AG04450 (cell line): ENCODE results near the gene RIPK3. TPM values are rescaled to one million over a fixed set of nuclear protein-coding genes. Genes with fewer than 3 reads are reported as not detected.

Experiments used
- CTCF ChIA-PET: fragments of 300-600, 350-600 bp; formaldehyde crosslinking; extraction: SDS; loops from one replicate; lab custom pipeline; 2022; ENCODE audit warnings: antibody characterized with exemption, inconsistent platforms; lab: Charles Lee
- POLR2A ChIA-PET: fragments of 350-600 bp; formaldehyde crosslinking; extraction: SDS; loops from one replicate; lab custom pipeline; 2021; ENCODE audit warnings: antibody characterized with exemption, inconsistent platforms; lab: Yijun Ruan, JAX
- DNase-seq: peaks from one replicate; pipeline ENCODE4 v3.0.0-alpha.2; 2011; ENCODE audit warnings: low read depth, low spot score
- H3K27ac ChIP-seq: one replicate; pipeline ENCODE4 v1.5.1; 2012; ENCODE audit warnings: low read depth, low read length, control low read depth
- H3K27me3 ChIP-seq: one replicate; pipeline ENCODE4 v1.6.0; 2012; ENCODE audit warnings: low read length; ENCODE audit not compliant: control insufficient read depth, insufficient read depth
- H3K4me3 ChIP-seq: 2 replicates; pipeline ENCODE4 v1.5.1; 2011; ENCODE audit warnings: mild to moderate bottlenecking, low read depth, low read length, control low read depth
- H3K9me3 ChIP-seq: 2 replicates; pipeline ENCODE4 v1.5.1; 2012; ENCODE audit warnings: low read length; ENCODE audit not compliant: control insufficient read depth, insufficient read depth
- CTCF ChIP-seq: IDR thresholded peaks from 2 replicates; pipeline ENCODE4 v1.5.1; 2011; ENCODE audit warnings: low read depth, low read length, control low read depth, inconsistent platforms
- polyA plus RNA-seq: library from polyadenylated mRNA; depleted of rRNA; stranded (reverse); fragments of >200 nt; gene quantifications from 2 replicates; pipeline ENCODE4 v1.2.3, GENCODE V29; 2011

The RIPK3 gene
- polyA plus RNA-seq, 1 experiment = not detected

DNA sequence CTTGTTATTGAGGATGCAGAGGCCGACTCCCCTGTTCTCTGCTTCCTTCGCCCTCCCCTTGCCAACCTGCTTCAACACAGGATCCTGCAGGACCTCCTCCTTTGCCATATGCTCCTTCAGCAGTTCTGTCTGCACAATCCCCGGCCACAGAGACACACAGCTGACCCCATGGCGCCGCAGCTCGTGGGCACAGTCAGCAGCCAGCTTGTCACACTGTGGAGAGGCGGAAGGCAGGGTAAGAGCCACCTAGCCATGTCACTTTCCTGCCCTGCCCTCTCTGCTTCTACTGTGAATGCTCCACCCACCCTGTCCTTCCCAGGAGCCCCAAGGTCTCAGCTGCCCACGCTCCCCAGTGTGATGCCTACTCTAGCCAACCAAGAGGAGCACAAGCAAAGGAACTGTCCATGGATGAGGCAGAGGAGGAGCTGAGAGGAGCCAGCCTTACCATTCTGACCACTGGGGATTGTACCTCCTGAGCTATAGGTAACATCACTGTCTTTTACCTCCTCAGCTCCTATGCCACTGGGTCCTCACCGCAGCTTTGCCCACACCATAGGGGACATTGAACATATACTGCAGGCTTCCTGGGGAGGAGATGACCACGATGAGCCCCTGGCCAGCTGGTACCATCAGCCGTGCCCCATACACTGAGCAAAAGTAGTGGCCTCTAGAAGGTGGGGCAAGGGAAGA lies 47.5 kb downstream of the RIPK3 start:
- no peaks in the 10 kb centered on the region for H3K27me3 ChIP-seq
- ChIA-PET POLR2A (interaction anchor here (1.2 kb wide), 1 partner anchor 50 kb away, joined by 3 read pairs; the partner anchor contains the start of gene TINF2), CTCF (interaction anchor here (0.8 to 1.9 kb wide), 5 partner anchors 16 to 139 kb away, joined by 3 to 11 read pairs (median 3); partner anchors contain the start of genes CIDEB and MDP1)
- DNase-seq = no peak
- no peak for TF ChIP-seq CTCF
- no peak overlapping the region for H3K27ac ChIP-seq
- no peak overlapping the region for H3K4me3 ChIP-seq
- no peaks in the 10 kb centered on the region for H3K9me3 ChIP-seq

DNA sequence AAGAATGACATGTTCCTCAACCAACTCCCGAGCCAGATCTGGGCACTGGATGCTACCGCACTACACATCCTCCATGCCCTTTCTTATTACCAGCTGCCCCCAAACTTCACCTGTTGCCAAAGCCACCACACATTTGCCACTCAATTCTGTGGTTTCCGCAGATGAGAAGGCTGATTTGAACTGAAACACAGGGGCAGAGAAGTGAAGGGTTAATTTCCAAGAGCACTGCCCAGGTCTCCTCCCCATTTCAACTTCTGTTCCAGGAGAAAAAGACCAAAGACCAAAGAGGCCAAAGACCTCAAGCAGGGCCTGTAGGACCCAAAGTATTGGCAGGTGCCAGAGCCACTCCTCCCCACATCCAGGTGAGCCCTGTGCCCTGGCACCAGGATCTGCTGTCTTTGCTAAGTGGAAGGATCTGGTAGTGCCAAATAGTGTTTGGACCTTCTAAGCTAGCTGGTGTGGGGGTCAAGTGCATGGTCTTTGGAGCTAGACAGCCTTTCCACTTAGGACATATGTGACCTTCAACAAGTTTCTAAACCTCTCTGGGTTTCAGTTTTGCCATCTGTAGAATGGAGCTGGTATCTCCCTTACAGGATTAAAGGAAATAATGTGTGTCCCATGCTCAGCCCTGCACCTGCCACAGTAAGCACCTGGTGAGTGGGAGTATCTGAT lies 48.2 kb downstream of the RIPK3 start:
- POLR2A ChIA-PET = no interaction called here
- DNase-seq = no peak
- Histone ChIP-seq H3K9me3 (no peaks in the 10 kb centered on the region), H3K27me3 (no peaks in the 10 kb centered on the region), H3K4me3 (no peak overlapping the region), H3K27ac (no peak overlapping the region)
- TF ChIP-seq CTCF = no peak
- CTCF ChIA-PET = interaction anchor here (1.9 to 2.4 kb wide), 2 partner anchors 16 to 17 kb away, joined by 11 to 12 read pairs; partner anchors contain the start of gene CIDEB

GRCh38 chr14:24290746-24291145 lies 49.0 kb downstream of the RIPK3 start:
- CTCF ChIA-PET = interaction anchor here (2.4 kb wide), 1 partner anchor 17 kb away, joined by 12 read pairs; the partner anchor contains the start of gene CIDEB
- Histone ChIP-seq H3K27ac (no peak overlapping the region), H3K27me3 (no peaks in the 10 kb centered on the region), H3K4me3 (no peak overlapping the region), H3K9me3 (no peaks in the 10 kb centered on the region)
- POLR2A ChIA-PET = no interaction called here
- no peak for DNase-seq
- no peak for TF ChIP-seq CTCF

- Histone ChIP-seq H3K27ac (no peak overlapping the region), H3K9me3 (no peaks in the 10 kb centered on the region), H3K27me3 (no peaks in the 10 kb centered on the region), H3K4me3 (no peak overlapping the region)
- CTCF ChIA-PET = interaction anchor here (1.0 to 2.4 kb wide), 2 partner anchors 8 to 18 kb away, joined by 3 to 12 read pairs; partner anchors contain the start of gene CIDEB
- DNase-seq = no peak
- POLR2A ChIA-PET = no interaction called here
- TF ChIP-seq CTCF = no peak
Measured at GRCh38 chr14:24289649-24290280, 50.0 kb downstream of the RIPK3 start.
